K562 (cell line): ENCODE data around the gene KLHL12. TPM values are rescaled to one million over a fixed set of nuclear protein-coding genes. Genes with fewer than 3 reads are reported as not detected.

Source experiments
- ATF1 ChIP-seq, 2 experiments: fragments of 450-650 bp in 1 of 2; IDR thresholded peaks; 2 replicates each; pipeline ENCODE4 v1.6.1; 2016; ENCODE audit warnings: missing compliant biosample characterization in 1 of 2, missing genetic modification characterization in 1 of 2
- BCL6 ChIP-seq: fragments of 250-450 bp; sonication (Bioruptor Pico); IDR thresholded peaks from 2 replicates; pipeline ENCODE4 v1.4.0; 2020
- CAMTA2 ChIP-seq: fragments of 250-450 bp; sonication (Bioruptor Pico); conservative IDR thresholded peaks from 2 replicates; pipeline ENCODE4 v1.5.1; 2022
- CC2D1A ChIP-seq: fragments of 450-650 bp; IDR thresholded peaks from 2 replicates; pipeline ENCODE4 v1.6.1; 2017; ENCODE audit warnings: mild to moderate bottlenecking
- CREB1 ChIP-seq, 2 experiments: sonication (generic) in 1 of 2; formaldehyde crosslinking in 1 of 2; IDR thresholded peaks; 2 replicates each; pipeline versions ENCODE4 v1.6.1 to v1.8.0; 2012 to 2022; ENCODE audit warnings: inconsistent platforms in 1 of 2, mild to moderate bottlenecking in 1 of 2, missing genetic modification reagents in 1 of 2, moderate library complexity in 1 of 2
- CREM ChIP-seq: IDR thresholded peaks from 2 replicates; pipeline ENCODE4 v1.6.1; 2014; ENCODE audit warnings: antibody characterized with exemption, low read depth
- ETS1 ChIP-seq: conservative IDR thresholded peaks from 2 replicates; pipeline ENCODE4 v1.6.1; 2011; ENCODE audit warnings: low read depth, mild to moderate bottlenecking, low read length; ENCODE audit not compliant: control insufficient read depth
- ILK ChIP-seq: fragments of 450-650 bp; IDR thresholded peaks from 2 replicates; pipeline ENCODE4 v1.6.1; 2016; ENCODE audit warnings: missing genetic modification characterization, low read depth, mild to moderate bottlenecking, missing compliant biosample characterization, moderate library complexity, borderline replicate concordance
- SETDB1 ChIP-seq: IDR thresholded peaks from one replicate; pipeline ENCODE4 v1.6.1; 2012; ENCODE audit warnings: low read length, control low read depth, inconsistent platforms
- SPI1 ChIP-seq: IDR thresholded peaks from 2 replicates; pipeline ENCODE4 v1.6.1; 2011; ENCODE audit warnings: low read depth, low read length, control low read depth, borderline replicate concordance
- STAT5A ChIP-seq: IDR thresholded peaks from 2 replicates; pipeline ENCODE4 v1.6.1; 2012; ENCODE audit warnings: low read length, inconsistent platforms, borderline replicate concordance
- THAP7 ChIP-seq: fragments of 250-450 bp; sonication (Bioruptor Pico); IDR thresholded peaks from 2 replicates; pipeline ENCODE4 v1.5.0; 2021
- ZBTB9 ChIP-seq: fragments of 450-650 bp; formaldehyde crosslinking; IDR thresholded peaks from 2 replicates; pipeline ENCODE4 v1.4.0; 2020; ENCODE audit warnings: mild to moderate bottlenecking, moderate library complexity
- ZKSCAN3 ChIP-seq: fragments of 250-450 bp; sonication (Bioruptor Pico); IDR thresholded peaks from 2 replicates; pipeline ENCODE4 v1.4.0; 2020
- ZNF232 ChIP-seq: sonication (generic); formaldehyde crosslinking; IDR thresholded peaks from 2 replicates; pipeline ENCODE4 v1.8.0; 2022; ENCODE audit warnings: mild to moderate bottlenecking, missing genetic modification reagents
- ZNF277 ChIP-seq: fragments of 250-450 bp; sonication (Bioruptor Pico); IDR thresholded peaks from 2 replicates; pipeline ENCODE4 v1.8.0; 2022; ENCODE audit warnings: inconsistent platforms, mild to moderate bottlenecking, moderate library complexity, borderline replicate concordance
- ZNF511 ChIP-seq: sonication (generic); formaldehyde crosslinking; IDR thresholded peaks from 2 replicates; pipeline ENCODE4 v1.8.0; 2022; ENCODE audit warnings: mild to moderate bottlenecking, missing genetic modification reagents
- ZNF586 ChIP-seq: fragments of 450-650 bp; formaldehyde crosslinking; conservative IDR thresholded peaks from 2 replicates; pipeline ENCODE4 v1.4.0; 2020; ENCODE audit warnings: mild to moderate bottlenecking, moderate library complexity
- polyA plus RNA-seq, 8 experiments: library from polyadenylated mRNA; depleted of rRNA in 4 of 8; stranded (reverse) in 5 of 8; unstranded in 3 of 8; fragments of >200 nt; fragmentation: Nextera tagmentation in 2 of 8; fragmentation: Illumina TruSeq in 1 of 8; extraction: Ambion mirVana in 2 of 8; extraction: Trizol in 1 of 8; gene quantifications; 2 replicates each; pipeline versions ENCODE4 v1.2.1 to v1.2.3, GENCODE V29; 2011 to 2014; ENCODE audit warnings: inconsistent platforms in 1 of 8, missing spikeins in 1 of 8
- total RNA-seq, 7 experiments: library from RNA; depleted of rRNA in 6 of 7; stranded (reverse); fragments of >200 nt in 6 of 7; fragmentation: Illumina TruSeq in 2 of 7; extraction: Trizol in 2 of 7; gene quantifications; 2 replicates each; pipeline versions ENCODE4 v1.2.1 to v1.2.3, GENCODE V29; 2011 to 2021; ENCODE audit warnings: low replicate concordance in 1 of 7

Gene KLHL12
- total and polyA plus RNA-seq, 9 of the 15 experiments (the other 6 are each of a cell fraction or from before 2014, with no cell fraction given): 23.1 to 85.1 (median 35.0) TPM

- TF ChIP-seq ZNF277 (CRISPR knock-in tag) (no peak), STAT5A (no peak), CC2D1A (no peak), CREM (peak; percentile 97), CREB1 (IDR thresholded peaks at IDR 0.05) (peak; percentile 94), CREB1 (CRISPR knock-in tag; IDR thresholded peaks at IDR 0.05) (peak; percentile 90), SPI1 (no peak), ZNF586 (no peak), THAP7 (CRISPR knock-in tag) (0 out of 2 replicates have a peak, but pooled peaks have one; percentile 47), ETS1 (peak; percentile 81), SETDB1 (no peak), ZNF232 (peak; percentile 72; the same call in 1 of the 2 replicates), CAMTA2 (CRISPR knock-in tag) (no peak), ATF1 (CRISPR knock-in tag; IDR thresholded peaks at IDR 0.05) (peak; percentile 68), ATF1 (tag; IDR thresholded peaks at IDR 0.05) (peak; percentile 92), ZBTB9 (CRISPR knock-in tag) (0 out of 2 replicates have a peak, but pooled peaks have one; percentile 42), BCL6 (no peak), ZNF511 (CRISPR knock-in tag) (0 out of 2 replicates have a peak, but pooled peaks have one; percentile 22), ILK (tag) (no peak), ZKSCAN3 (CRISPR knock-in tag) (no peak)
These were observed 30.9 kb upstream of the KLHL12 start, which contains the start of gene ADIPOR1 (continued) for GRCh38 chr1:202957733-202958543.
